Mesenchymal stem cell (in vitro differentiated cells and primary cell): Measurements from ENCODE around the gene KRTAP19-5. TPM values are rescaled to one million over a fixed set of nuclear protein-coding genes. Genes with fewer than 3 reads are reported as not detected.

Experiments
- DNase-seq: peaks from one replicate; pipeline ENCODE4 v3.0.0-alpha.2; 2013
- H2AFZ ChIP-seq: one replicate; pipeline ENCODE4 v1.6.1; 2013; ENCODE audit warnings: low read depth, mild to moderate bottlenecking, control low read depth, inconsistent platforms, low read length, moderate library complexity
- H2AK5ac ChIP-seq: 2 replicates; pipeline ENCODE4 v1.6.1; 2013; ENCODE audit warnings: low read length, moderate library complexity, mild to moderate bottlenecking, inconsistent platforms; ENCODE audit not compliant: severe bottlenecking
- H2BK120ac ChIP-seq: one replicate; pipeline ENCODE4 v1.6.1; 2013; ENCODE audit warnings: low read depth, mild to moderate bottlenecking, inconsistent platforms, low read length, moderate library complexity
- H2BK12ac ChIP-seq, 2 experiments: one replicate each; pipeline ENCODE4 v1.6.1; 2013; ENCODE audit warnings: inconsistent platforms in 2 of 2, low read length in 2 of 2, mild to moderate bottlenecking in 2 of 2, moderate library complexity in 2 of 2, control low read depth in 1 of 2
- H2BK15ac ChIP-seq: one replicate; pipeline ENCODE4 v1.6.1; 2013; ENCODE audit warnings: mild to moderate bottlenecking, low read depth, inconsistent platforms; ENCODE audit not compliant: poor library complexity, severe bottlenecking
- H2BK5ac ChIP-seq: 2 replicates; pipeline ENCODE4 v1.6.1; 2013; ENCODE audit warnings: low read depth, mild to moderate bottlenecking, low read length, control low read depth, inconsistent platforms; ENCODE audit not compliant: poor library complexity, severe bottlenecking
- H3K14ac ChIP-seq, 2 experiments: one replicate each; pipeline ENCODE4 v1.6.1; 2013; ENCODE audit warnings: inconsistent platforms in 2 of 2, low read length in 2 of 2, control low read depth in 1 of 2, mild to moderate bottlenecking in 1 of 2, moderate library complexity in 1 of 2
- H3K18ac ChIP-seq, 2 experiments: one replicate each; pipeline ENCODE4 v1.6.1; 2013; ENCODE audit warnings: inconsistent platforms in 2 of 2, low read length in 2 of 2, control low read depth in 1 of 2, low read depth in 1 of 2, mild to moderate bottlenecking in 1 of 2
- H3K23ac ChIP-seq, 2 experiments: one replicate each; pipeline ENCODE4 v1.6.1; 2013; ENCODE audit warnings: inconsistent platforms in 2 of 2, low read length in 2 of 2, mild to moderate bottlenecking in 2 of 2, moderate library complexity in 2 of 2, control low read depth in 1 of 2
- H3K27ac ChIP-seq: 2 replicates; pipeline ENCODE4 v1.5.1; 2013; ENCODE audit warnings: mild to moderate bottlenecking, moderate library complexity, low read length, control low read depth, inconsistent platforms; ENCODE audit not compliant: poor library complexity, severe bottlenecking
- H3K27me3 ChIP-seq, 2 experiments: 2 replicates each; pipeline versions ENCODE4 v1.6.1 to v1.7.0; 2013; ENCODE audit warnings: low read length in 2 of 2, mild to moderate bottlenecking in 2 of 2, moderate library complexity in 2 of 2, control low read depth in 1 of 2, inconsistent platforms in 1 of 2; ENCODE audit not compliant: control insufficient read depth in 1 of 2, insufficient read depth in 1 of 2
- H3K36me3 ChIP-seq, 2 experiments: 2 replicates each; pipeline versions ENCODE4 v1.6.1 to v1.7.0; 2013; ENCODE audit warnings: low read length in 2 of 2, control low read depth in 1 of 2, inconsistent platforms in 1 of 2, low read depth in 1 of 2, mild to moderate bottlenecking in 1 of 2; ENCODE audit not compliant: insufficient read depth in 2 of 2, control insufficient read depth in 1 of 2
- H3K4ac ChIP-seq, 2 experiments: one replicate each; pipeline ENCODE4 v1.6.1; 2013; ENCODE audit warnings: inconsistent platforms in 2 of 2, low read length in 2 of 2, mild to moderate bottlenecking in 2 of 2, moderate library complexity in 2 of 2, control low read depth in 1 of 2, low read depth in 1 of 2
- H3K4me1 ChIP-seq: 2 replicates; pipeline ENCODE4 v1.6.1; 2013; ENCODE audit warnings: low read depth, low read length, control low read depth; ENCODE audit not compliant: control insufficient read depth, insufficient read depth
- H3K4me2 ChIP-seq: 2 replicates; pipeline ENCODE4 v1.6.1; 2013; ENCODE audit warnings: low read length, mild to moderate bottlenecking, inconsistent platforms; ENCODE audit not compliant: poor library complexity, severe bottlenecking
- H3K4me3 ChIP-seq, 2 experiments: 2 replicates each; pipeline versions ENCODE4 v1.5.1 to v1.7.0; 2013; ENCODE audit warnings: low read length in 2 of 2, mild to moderate bottlenecking in 2 of 2, control low read depth in 1 of 2, low read depth in 1 of 2; ENCODE audit not compliant: insufficient read depth in 1 of 2
- H3K79me1 ChIP-seq: replicated peaks from 2 replicates; pipeline ENCODE4 v1.6.1; 2013; ENCODE audit warnings: mild to moderate bottlenecking, control low read depth, low read length, inconsistent platforms; ENCODE audit not compliant: poor library complexity, severe bottlenecking
- H3K9ac ChIP-seq: 2 replicates; pipeline ENCODE4 v1.7.0; 2013; ENCODE audit warnings: mild to moderate bottlenecking, low read length, moderate library complexity
- H3K9me3 ChIP-seq: 2 replicates; pipeline ENCODE4 v1.7.0; 2013; ENCODE audit warnings: mild to moderate bottlenecking, low read length; ENCODE audit not compliant: control insufficient read depth
- H4K8ac ChIP-seq: one replicate; pipeline ENCODE4 v1.6.1; 2013; ENCODE audit warnings: inconsistent platforms, mild to moderate bottlenecking, low read length, moderate library complexity
- H4K91ac ChIP-seq: one replicate; pipeline ENCODE4 v1.6.1; 2013; ENCODE audit warnings: mild to moderate bottlenecking, low read length, inconsistent platforms
- WGBS: methylation state at CpG from one replicate; pipeline ENCODE4 v1.1.7; 2013; ENCODE audit warnings: mixed read lengths; 5-methylcytosine and 5-hydroxymethylcytosine counted together
- small RNA-seq: library from polyadenylated mRNA; stranded (forward); fragments of <200 nt; extraction: miRNeasy Mini kit (QIAGEN cat#:217004); gene quantifications from one replicate; pipeline ENCODE3, GENCODE V24; 2013; ENCODE audit warnings: low read depth

The KRTAP19-5 gene

GRCh38 chr21:30478004-30478403, 23.9 kb downstream of the KRTAP19-5 start:
- no peak overlapping the region for H3K4me3 ChIP-seq
- no peak overlapping the region for H3K4ac ChIP-seq
- H3K9ac ChIP-seq, result no peak overlapping the region
- H3K36me3 ChIP-seq, result no peaks in the 10 kb centered on the region
- H2BK5ac ChIP-seq, result no peak overlapping the region
- H2BK15ac ChIP-seq, result no peak overlapping the region
- no peak overlapping the region for H2AK5ac ChIP-seq
- H3K27ac ChIP-seq, result no peak overlapping the region
- no peak overlapping the region for H3K18ac ChIP-seq
- no peak overlapping the region for H4K8ac ChIP-seq
- H3K23ac ChIP-seq, result no peak overlapping the region
- no peak overlapping the region for H4K91ac ChIP-seq
- H3K4me2 ChIP-seq, result no peak overlapping the region
- no peak overlapping the region for H2AFZ ChIP-seq
- H3K79me1 ChIP-seq, result no peaks in the 10 kb centered on the region
- no peak for DNase-seq
- H2BK120ac ChIP-seq, result no peak overlapping the region
- no peaks in the 10 kb centered on the region for H3K4me1 ChIP-seq
- 38% methylated on average over 3 of the region's 3 CpGs for WGBS
- H3K14ac ChIP-seq, result no peak overlapping the region
- H2BK12ac ChIP-seq, result no peak overlapping the region
- no peaks in the 10 kb centered on the region for H3K9me3 ChIP-seq
- no peaks in the 10 kb centered on the region for H3K27me3 ChIP-seq

- no peak for DNase-seq
Measured at GRCh38 chr21:30468900-30469714, 32.8 kb downstream of the KRTAP19-5 start.

GRCh38 chr21:30463713-30464112, 38.2 kb downstream of the KRTAP19-5 start:
- Histone ChIP-seq H3K36me3 (no peaks in the 10 kb centered on the region), H2BK12ac (no peak overlapping the region), H2BK15ac (no peak overlapping the region), H3K18ac (no peak overlapping the region), H3K27ac (no peak overlapping the region), H4K91ac (no peak overlapping the region), H3K23ac (no peak overlapping the region), H2BK5ac (no peak overlapping the region), H3K27me3 (no peaks in the 10 kb centered on the region), H3K4me2 (no peak overlapping the region), H3K79me1 (no peaks in the 10 kb centered on the region), H4K8ac (no peak overlapping the region), H3K4me3 (no peak overlapping the region), H2AFZ (no peak overlapping the region), H3K4ac (no peak overlapping the region), H3K9ac (no peak overlapping the region), H3K14ac (no peak overlapping the region), H2AK5ac (no peak overlapping the region), H3K9me3 (no peaks in the 10 kb centered on the region), H3K4me1 (no peaks in the 10 kb centered on the region), H2BK120ac (no peak overlapping the region)
- 40% methylated on average over 1 of the region's 3 CpGs for WGBS
- no peak for DNase-seq

More at GRCh38 chr21:30468900-30469714, 32.8 kb downstream of the KRTAP19-5 start:
- 66% methylated on average over 3 of the region's 6 CpGs for WGBS
- H3K4ac ChIP-seq, result no peak overlapping the region
- no peak overlapping the region for H2BK15ac ChIP-seq
- H2AFZ ChIP-seq, result no peak overlapping the region
- H3K4me1 ChIP-seq, result no peaks in the 10 kb centered on the region
- no peak overlapping the region for H3K27ac ChIP-seq
- no peak overlapping the region for H3K23ac ChIP-seq
- H2BK120ac ChIP-seq, result no peak overlapping the region
- no peaks in the 10 kb centered on the region for H3K36me3 ChIP-seq
- no peak overlapping the region for H2BK12ac ChIP-seq
- H3K9ac ChIP-seq, result no peak overlapping the region
- no peak overlapping the region for H4K91ac ChIP-seq
- H4K8ac ChIP-seq, result no peak overlapping the region
- no peak overlapping the region for H3K18ac ChIP-seq
- H3K14ac ChIP-seq, result no peak overlapping the region
- no peaks in the 10 kb centered on the region for H3K79me1 ChIP-seq
- no peak overlapping the region for H2BK5ac ChIP-seq
- no peak overlapping the region for H2AK5ac ChIP-seq
- no peaks in the 10 kb centered on the region for H3K27me3 ChIP-seq
- H3K9me3 ChIP-seq, result no peaks in the 10 kb centered on the region
- no peak overlapping the region for H3K4me2 ChIP-seq
- no peak overlapping the region for H3K4me3 ChIP-seq

Small RNAs within 50 kb of the gene (small RNA-seq; reads per million reads assigned to genes)
- gene AP000567.1 (not detected), gene KRTAP19-10P (not detected), gene KRTAP19-11P (not detected), gene KRTAP19-9P (not detected)
